ENCODE data around the gene YAE1.
A peak's percentile ranks its signal among the peaks of the same experiment; 100 is the strongest.

YAE1 gene

DNA sequence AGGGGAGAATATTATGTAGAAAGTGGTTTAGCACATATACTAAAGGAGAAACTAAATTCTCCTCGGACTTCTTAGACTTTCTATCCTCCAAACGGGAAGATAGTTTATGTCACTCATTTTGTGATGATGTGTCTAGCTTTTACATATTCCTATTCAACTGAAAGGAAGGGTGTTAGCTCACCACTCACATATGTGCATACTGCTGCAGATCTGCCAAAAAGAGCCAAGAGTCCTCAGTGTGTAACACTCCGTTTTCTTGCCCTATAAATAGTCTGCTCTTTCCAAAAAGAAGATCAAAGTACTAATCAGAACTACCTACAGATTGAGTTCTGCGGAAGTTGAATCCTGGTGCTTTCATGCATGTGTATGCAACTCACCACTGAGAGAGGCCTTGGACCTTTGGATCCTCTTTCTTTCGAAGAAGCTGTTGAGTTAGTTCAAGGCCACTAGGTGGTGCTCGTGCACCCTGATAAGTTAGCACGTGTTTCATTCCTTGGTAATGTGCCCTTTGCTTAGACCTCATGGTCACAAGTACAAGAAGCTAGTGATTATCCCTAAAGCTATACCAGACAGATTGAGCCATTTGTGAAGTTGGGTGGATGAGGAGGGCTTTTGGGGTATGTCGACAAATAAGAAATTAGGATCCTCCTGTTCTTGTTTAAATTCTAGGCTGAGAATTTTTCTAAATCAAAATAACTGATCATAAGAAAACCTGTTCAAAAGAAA lies 14.1 kb downstream of the YAE1 start:
- Histone ChIP-seq H3K36me3 (ENCODE audit: low read length) (no peaks in the 10 kb centered on the region), H3F3A (ENCODE audit: insufficient read depth) (no peaks in the 10 kb centered on the region), H3K27me3 (ENCODE audit: low read length) (no peaks in the 10 kb centered on the region), H3K9ac (ENCODE audit: low read length) (0 out of 2 replicates have a peak overlapping the region, but pooled peaks have one; percentile 0), H3K9me2 (replicated peaks; ENCODE audit: insufficient read depth, low read length) (no peaks in the 10 kb centered on the region), H3K4me3 (ENCODE audit: insufficient read depth, low read length, poor library complexity, severe bottlenecking) (no peak overlapping the region), H2AFZ (ENCODE audit: low read depth, low read length, severe bottlenecking) (peak overlapping the region; percentile 81), H3K9me3 (ENCODE audit: insufficient read depth, low read length) (no peaks in the 10 kb centered on the region), H3K4me2 (ENCODE audit: low read depth, low read length, poor library complexity, severe bottlenecking) (no peak overlapping the region), H3K27ac (ENCODE audit: low read depth, low read length) (no peak overlapping the region), H3K79me2 (ENCODE audit: insufficient read depth, low read length) (no peaks in the 10 kb centered on the region), H4K20me1 (ENCODE audit: low read depth, low read length) (no peaks in the 10 kb centered on the region)
- TF ChIP-seq, protein P1, sequence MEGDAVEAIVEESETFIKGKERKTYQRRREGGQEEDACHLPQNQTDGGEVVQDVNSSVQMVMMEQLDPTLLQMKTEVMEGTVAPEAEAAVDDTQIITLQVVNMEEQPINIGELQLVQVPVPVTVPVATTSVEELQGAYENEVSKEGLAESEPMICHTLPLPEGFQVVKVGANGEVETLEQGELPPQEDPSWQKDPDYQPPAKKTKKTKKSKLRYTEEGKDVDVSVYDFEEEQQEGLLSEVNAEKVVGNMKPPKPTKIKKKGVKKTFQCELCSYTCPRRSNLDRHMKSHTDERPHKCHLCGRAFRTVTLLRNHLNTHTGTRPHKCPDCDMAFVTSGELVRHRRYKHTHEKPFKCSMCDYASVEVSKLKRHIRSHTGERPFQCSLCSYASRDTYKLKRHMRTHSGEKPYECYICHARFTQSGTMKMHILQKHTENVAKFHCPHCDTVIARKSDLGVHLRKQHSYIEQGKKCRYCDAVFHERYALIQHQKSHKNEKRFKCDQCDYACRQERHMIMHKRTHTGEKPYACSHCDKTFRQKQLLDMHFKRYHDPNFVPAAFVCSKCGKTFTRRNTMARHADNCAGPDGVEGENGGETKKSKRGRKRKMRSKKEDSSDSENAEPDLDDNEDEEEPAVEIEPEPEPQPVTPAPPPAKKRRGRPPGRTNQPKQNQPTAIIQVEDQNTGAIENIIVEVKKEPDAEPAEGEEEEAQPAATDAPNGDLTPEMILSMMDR (IDR thresholded peaks at IDR 0.05; ENCODE audit: insufficient read depth, low read length, poor library complexity, severe bottlenecking) = peak; percentile 85
- TF ChIP-seq EZH2phosphoT487 (conservative IDR thresholded peaks at IDR 0.05; ENCODE audit: low read length) = no peak

DNA sequence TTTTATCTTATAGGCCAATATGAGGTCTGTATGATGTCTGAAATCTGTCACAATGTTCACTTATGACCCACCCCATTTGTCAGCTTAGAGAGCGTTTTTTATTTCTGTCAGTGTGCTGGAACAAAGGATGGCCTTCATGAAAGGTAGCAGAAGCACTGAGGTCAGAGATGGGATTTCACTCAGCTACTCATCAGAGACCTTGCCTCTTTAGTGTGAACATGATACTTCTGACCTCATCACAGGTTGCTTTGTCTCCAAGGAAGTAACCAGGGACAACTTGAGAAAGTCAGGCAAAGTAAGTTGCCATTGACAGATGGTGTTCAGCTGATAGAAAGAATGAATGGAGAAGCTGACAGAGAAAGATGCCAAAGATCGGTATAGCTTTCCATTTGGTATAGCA lies 16.3 kb downstream of the YAE1 start:
- H4K20me1 ChIP-seq (ENCODE audit: low read depth, low read length) = no peaks in the 10 kb centered on the region
- no peak overlapping the region for H3K4me3 ChIP-seq (ENCODE audit: insufficient read depth, low read length, poor library complexity, severe bottlenecking)
- no peak overlapping the region for H3K27ac ChIP-seq (ENCODE audit: low read depth, low read length)
- TF ChIP-seq, protein P1 (IDR thresholded peaks at IDR 0.05; ENCODE audit: insufficient read depth, low read length, poor library complexity, severe bottlenecking) = no peak
- TF ChIP-seq EZH2phosphoT487 (conservative IDR thresholded peaks at IDR 0.05; ENCODE audit: low read length) = no peak
- no peaks in the 10 kb centered on the region for H3F3A ChIP-seq (ENCODE audit: insufficient read depth)
- no peak overlapping the region for H2AFZ ChIP-seq (ENCODE audit: low read depth, low read length, severe bottlenecking)
- no peak overlapping the region for H3K9ac ChIP-seq (ENCODE audit: low read length)
- no peaks in the 10 kb centered on the region for H3K9me2 ChIP-seq (replicated peaks; ENCODE audit: insufficient read depth, low read length)
- H3K36me3 ChIP-seq (ENCODE audit: low read length) = no peaks in the 10 kb centered on the region
- H3K27me3 ChIP-seq (ENCODE audit: low read length) = no peaks in the 10 kb centered on the region
- H3K9me3 ChIP-seq (ENCODE audit: insufficient read depth, low read length) = no peaks in the 10 kb centered on the region
- H3K4me2 ChIP-seq (ENCODE audit: low read depth, low read length, poor library complexity, severe bottlenecking) = no peak overlapping the region
- no peaks in the 10 kb centered on the region for H3K79me2 ChIP-seq (ENCODE audit: insufficient read depth, low read length)

DNA sequence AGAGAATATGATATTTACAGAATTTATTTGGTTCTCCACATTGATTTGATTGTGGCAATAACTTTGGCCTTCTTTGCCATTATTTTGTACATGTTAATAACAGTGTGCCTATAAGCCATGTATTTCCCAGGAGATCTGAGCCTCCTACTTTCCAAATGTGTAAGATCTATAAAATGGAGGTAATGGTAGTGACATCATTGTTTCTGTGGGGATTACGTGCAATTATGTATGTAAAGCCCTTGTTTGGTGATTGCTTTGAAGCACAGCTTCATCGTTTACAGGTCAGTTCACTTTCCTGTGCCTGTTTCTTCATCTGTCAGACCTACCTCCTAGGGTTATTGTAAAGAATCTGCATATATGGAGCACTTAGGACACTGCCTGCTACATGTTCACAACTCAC lies 17.3 kb downstream of the YAE1 start:
- Histone ChIP-seq H3K9me3 (ENCODE audit: insufficient read depth, low read length) (no peaks in the 10 kb centered on the region), H4K20me1 (ENCODE audit: low read depth, low read length) (no peaks in the 10 kb centered on the region), H2AFZ (ENCODE audit: low read depth, low read length, severe bottlenecking) (no peak overlapping the region), H3K4me3 (ENCODE audit: insufficient read depth, low read length, poor library complexity, severe bottlenecking) (no peak overlapping the region), H3K79me2 (ENCODE audit: insufficient read depth, low read length) (no peaks in the 10 kb centered on the region), H3K9ac (ENCODE audit: low read length) (no peak overlapping the region), H3K36me3 (ENCODE audit: low read length) (no peaks in the 10 kb centered on the region), H3K4me2 (ENCODE audit: low read depth, low read length, poor library complexity, severe bottlenecking) (no peak overlapping the region), H3F3A (ENCODE audit: insufficient read depth) (no peaks in the 10 kb centered on the region), H3K9me2 (replicated peaks; ENCODE audit: insufficient read depth, low read length) (no peaks in the 10 kb centered on the region), H3K27me3 (ENCODE audit: low read length) (no peaks in the 10 kb centered on the region), H3K27ac (ENCODE audit: low read depth, low read length) (no peak overlapping the region)
- TF ChIP-seq EZH2phosphoT487 (conservative IDR thresholded peaks at IDR 0.05; ENCODE audit: low read length) = no peak
- TF ChIP-seq, protein P1 (IDR thresholded peaks at IDR 0.05; ENCODE audit: insufficient read depth, low read length, poor library complexity, severe bottlenecking) = no peak

All from SU-DHL-6 (cell line).